ENCODE measurements around the gene EYS.

DNA sequence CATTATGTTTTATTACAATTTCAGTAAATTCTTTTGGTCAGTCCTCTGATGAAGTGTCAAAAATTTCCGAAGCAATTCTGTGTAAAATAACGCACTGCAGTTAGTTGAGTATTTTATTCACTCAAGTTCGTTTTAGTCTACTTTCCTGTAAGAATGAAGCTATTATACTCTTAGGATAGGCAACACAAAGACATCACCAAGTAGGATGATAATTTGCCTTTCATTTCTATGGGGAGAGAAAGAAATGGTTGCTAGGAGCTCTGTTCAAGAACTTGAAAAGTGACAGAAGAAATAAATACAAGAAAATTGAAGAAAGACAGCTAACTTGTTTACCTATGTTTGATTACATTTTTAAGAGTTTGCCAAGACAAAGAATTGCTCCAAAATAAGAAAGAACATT is 290.4 kb downstream of the EYS start:
- no peak for TF ChIP-seq EZH2 (IDR thresholded peaks at IDR 0.05)
- TF ChIP-seq POLR2AphosphoS5 (IDR thresholded peaks at IDR 0.05; ENCODE audit: borderline replicate concordance, low read depth, low read length) = no peak
- no peak for TF ChIP-seq FOXP2 (optimal IDR thresholded peaks at IDR 0.05; ENCODE audit: control extremely low read depth, extremely low read length, insufficient read depth)

Data from SK-N-MC (cell line).